HEK293 (cell line): ENCODE data around the gene XYLT2.
A peak's percentile ranks its signal among the peaks of the same experiment; 100 is the strongest.

Experiments used
- CTCF ChIA-PET: fragments of 350-600 bp; formaldehyde crosslinking; extraction: SDS; loops from one replicate; lab custom pipeline; 2021; ENCODE audit warnings: antibody characterized with exemption; lab: Yijun Ruan, JAX
- POLR2A ChIA-PET: fragments of 300-600 bp; formaldehyde crosslinking; extraction: SDS; loops from one replicate; lab custom pipeline; 2020; ENCODE audit warnings: antibody characterized with exemption, inconsistent platforms; lab: Yijun Ruan, JAX
- H3K27ac ChIP-seq: fragments of 200-500 bp; sonication (Bioruptor generic); 2 replicates; pipeline ENCODE4 v1.5.1; 2014; ENCODE audit warnings: low read depth, low read length, control low read depth, inconsistent platforms; ENCODE audit errors: extremely low read depth
- H3K36me3 ChIP-seq, 2 experiments: fragments of 200-500 bp in 1 of 2; sonication (Bioruptor generic) in 1 of 2; 1 replicate in 1 of 2; 2 replicates in 1 of 2; pipeline ENCODE4 v1.5.1; 2014 to 2017; ENCODE audit warnings: inconsistent platforms in 2 of 2, low read length in 2 of 2; ENCODE audit not compliant: control insufficient read depth in 2 of 2, insufficient read depth in 1 of 2
- H3K4me1 ChIP-seq: fragments of 200-500 bp; sonication (Bioruptor generic); 2 replicates; pipeline ENCODE4 v1.5.1; 2014; ENCODE audit warnings: mild to moderate bottlenecking, low read length, inconsistent platforms; ENCODE audit not compliant: control insufficient read depth, insufficient read depth
- H3K4me3 ChIP-seq: 2 replicates; pipeline ENCODE4 v1.5.1; 2011; ENCODE audit warnings: low read depth, mild to moderate bottlenecking, control low read depth, low read length, moderate library complexity
- H3K9me3 ChIP-seq: fragments of 200-500 bp; sonication (Bioruptor generic); 2 replicates; pipeline ENCODE4 v1.5.1; 2014; ENCODE audit warnings: low read depth, low read length, inconsistent platforms; ENCODE audit not compliant: control insufficient read depth, insufficient read depth
- AEBP2 ChIP-seq: fragments of 450-650 bp; formaldehyde crosslinking; IDR thresholded peaks from 2 replicates; pipeline ENCODE4 v1.5.1; 2016; ENCODE audit warnings: missing biosample characterization, missing genetic modification characterization, borderline replicate concordance
- EGR2 ChIP-seq: fragments of 450-650 bp; formaldehyde crosslinking; IDR thresholded peaks from 2 replicates; pipeline ENCODE4 v1.5.1; 2016; ENCODE audit warnings: low read depth, missing biosample characterization, missing genetic modification characterization
- HOXA7 ChIP-seq: sonication (generic); formaldehyde crosslinking; IDR thresholded peaks from 2 replicates; pipeline ENCODE4 v1.8.1; 2022; ENCODE audit warnings: missing genetic modification reagents, borderline replicate concordance
- HOXD13 ChIP-seq: sonication (generic); formaldehyde crosslinking; IDR thresholded peaks from 2 replicates; pipeline ENCODE4 v1.8.0; 2022; ENCODE audit warnings: missing genetic modification reagents, borderline replicate concordance
- INSM2 ChIP-seq: fragments of 450-650 bp; formaldehyde crosslinking; IDR thresholded peaks from 2 replicates; pipeline ENCODE4 v1.5.1; 2016; ENCODE audit warnings: missing biosample characterization, missing genetic modification characterization
- YY1 ChIP-seq: fragments of 450-650 bp; formaldehyde crosslinking; IDR thresholded peaks from 2 replicates; pipeline ENCODE4 v1.5.1; 2018; ENCODE audit warnings: missing biosample characterization, missing genetic modification characterization
- ZBTB11 ChIP-seq: fragments of 450-650 bp; formaldehyde crosslinking; conservative IDR thresholded peaks from 2 replicates; pipeline ENCODE4 v1.5.1; 2016; ENCODE audit warnings: low read depth, missing biosample characterization, missing genetic modification characterization
- ZNF16 ChIP-seq: fragments of 450-650 bp; formaldehyde crosslinking; IDR thresholded peaks from 2 replicates; pipeline ENCODE4 v1.5.1; 2016; ENCODE audit warnings: low read depth, missing biosample characterization, missing genetic modification characterization
- ZNF18 ChIP-seq: fragments of 450-650 bp; formaldehyde crosslinking; IDR thresholded peaks from 2 replicates; pipeline ENCODE4 v1.5.1; 2016; ENCODE audit warnings: missing biosample characterization, missing genetic modification characterization
- ZNF214 ChIP-seq: fragments of 450-650 bp; formaldehyde crosslinking; IDR thresholded peaks from 2 replicates; pipeline ENCODE4 v1.5.1; 2017; ENCODE audit warnings: missing biosample characterization, mild to moderate bottlenecking, missing genetic modification characterization, borderline replicate concordance
- ZNF354C ChIP-seq: fragments of 450-650 bp; formaldehyde crosslinking; IDR thresholded peaks from 2 replicates; pipeline ENCODE4 v1.5.1; 2016; ENCODE audit warnings: missing biosample characterization, missing genetic modification characterization, low read depth, borderline replicate concordance
- ZNF37A ChIP-seq: fragments of 450-650 bp; IDR thresholded peaks from 2 replicates; pipeline ENCODE4 v1.5.1; 2018; ENCODE audit warnings: missing biosample characterization, missing genetic modification characterization
- ZNF426 ChIP-seq: fragments of 450-650 bp; formaldehyde crosslinking; IDR thresholded peaks from 2 replicates; pipeline ENCODE4 v1.5.1; 2017; ENCODE audit warnings: missing biosample characterization, missing genetic modification characterization, mild to moderate bottlenecking, inconsistent platforms, moderate library complexity
- ZNF580 ChIP-seq: fragments of 450-650 bp; formaldehyde crosslinking; IDR thresholded peaks from 2 replicates; pipeline ENCODE4 v1.5.1; 2016; ENCODE audit warnings: missing biosample characterization, missing genetic modification characterization
- ZNF658 ChIP-seq: fragments of 450-650 bp; formaldehyde crosslinking; IDR thresholded peaks from 2 replicates; pipeline ENCODE4; 2016; ENCODE audit warnings: missing biosample characterization, missing genetic modification characterization
- ZNF670 ChIP-seq: fragments of 450-650 bp; formaldehyde crosslinking; IDR thresholded peaks from 2 replicates; pipeline ENCODE4 v1.5.1; 2016; ENCODE audit warnings: missing biosample characterization, missing genetic modification characterization, low read depth
- ZSCAN16 ChIP-seq: fragments of 450-650 bp; formaldehyde crosslinking; IDR thresholded peaks from 2 replicates; pipeline ENCODE4 v1.5.1; 2016; ENCODE audit warnings: missing biosample characterization, missing genetic modification characterization
- ZSCAN30 ChIP-seq: fragments of 450-650 bp; IDR thresholded peaks from 2 replicates; pipeline ENCODE4 v1.5.1; 2018; ENCODE audit warnings: missing biosample characterization, mild to moderate bottlenecking, missing genetic modification characterization, moderate library complexity

XYLT2 gene

DNA sequence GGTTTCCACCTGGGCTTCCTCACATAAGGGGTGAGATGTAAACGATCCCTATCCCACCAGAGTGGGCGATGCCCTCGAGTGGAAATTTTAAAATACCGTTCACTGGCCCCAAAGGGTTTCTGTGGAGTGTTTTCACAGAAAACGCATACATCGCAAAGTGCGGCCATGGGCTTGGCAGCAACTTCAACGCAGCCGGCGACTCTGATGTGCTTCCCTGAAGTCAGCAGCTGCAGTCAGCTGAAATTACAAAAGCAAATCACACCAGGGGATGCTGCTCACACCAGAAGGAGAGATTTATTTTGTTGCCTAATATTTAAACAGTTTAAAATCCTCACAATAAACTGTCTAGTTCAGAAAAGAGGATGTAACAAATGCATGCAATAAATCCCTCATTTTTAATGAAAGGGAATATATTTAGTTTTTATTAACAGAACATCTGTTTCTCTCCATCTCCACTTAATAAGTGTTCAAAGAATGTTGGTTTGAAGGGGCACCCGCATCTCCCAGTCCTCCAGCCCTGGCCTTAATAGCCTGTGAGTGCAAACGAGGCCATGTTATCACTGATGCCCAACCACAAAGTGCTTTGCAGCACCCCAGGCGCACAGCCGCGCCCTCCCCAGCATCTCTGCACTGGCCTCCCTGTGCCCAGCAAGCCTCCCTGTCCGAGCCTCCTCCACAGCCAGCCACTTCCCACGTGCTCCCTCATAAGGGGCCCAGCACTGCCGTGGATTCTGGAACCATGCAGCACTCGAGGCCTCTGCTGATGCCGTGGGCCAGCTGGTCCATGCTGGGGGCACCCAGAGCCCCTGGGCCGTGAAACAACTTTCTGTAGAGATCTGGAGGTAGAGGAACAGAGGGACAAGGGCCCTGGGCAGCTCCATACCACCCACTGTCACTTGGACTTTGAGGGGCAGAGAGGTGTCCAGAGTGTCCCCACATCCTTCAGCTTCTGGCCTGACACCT is 17.3 kb upstream of the XYLT2 start:
- ChIA-PET POLR2A (no interaction called here), CTCF (interaction anchor here (0.6 to 1.0 kb wide), 3 partner anchors 9 to 121 kb away, joined by 3 to 5 read pairs (median 3); no protein-coding TSS in a partner anchor)

GRCh38 chr17:50329716-50330115 is 16.2 kb upstream of the XYLT2 start:
- POLR2A ChIA-PET, result no interaction called here
- Histone ChIP-seq H3K9me3 (no peaks in the 10 kb centered on the region), H3K4me1 (no peaks in the 10 kb centered on the region), H3K4me3 (no peak overlapping the region), H3K36me3 (no peaks in the 10 kb centered on the region), H3K27ac (no peak overlapping the region)
- TF ChIP-seq EGR2 (tag by site-specific recombination) (0 out of 2 replicates have a peak, but pooled peaks have one; percentile 22), ZNF670 (tag by site-specific recombination) (no peak), HOXA7 (no peak), ZNF580 (tag by site-specific recombination) (no peak), HOXD13 (CRISPR knock-in tag) (no peak), ZNF214 (tag by site-specific recombination) (no peak), ZSCAN30 (tag by site-specific recombination) (no peak), YY1 (no peak)
- CTCF ChIA-PET, result interaction anchor here (1.0 kb wide), 1 partner anchor 10 kb away, joined by 3 read pairs; no protein-coding TSS in a partner anchor

More for the DNA sequence above, 17.3 kb upstream of the XYLT2 start:
- Histone ChIP-seq H3K9me3 (no peaks in the 10 kb centered on the region), H3K27ac (no peak overlapping the region), H3K4me1 (no peaks in the 10 kb centered on the region), H3K4me3 (no peak overlapping the region), H3K36me3 (no peaks in the 10 kb centered on the region)
- TF ChIP-seq ZNF18 (tag by site-specific recombination) (0 out of 2 replicates have a peak, but pooled peaks have one; percentile 55), ZNF658 (tag by site-specific recombination) (no peak)

GRCh38 chr17:50330151-50330775 is 15.7 kb upstream of the XYLT2 start:
- ChIA-PET POLR2A (interaction anchor here (1.1 kb wide), 1 partner anchor 149 kb away, joined by 3 read pairs; no protein-coding TSS in a partner anchor), CTCF (interaction anchor here (1.2 kb wide), 1 partner anchor 11 kb away, joined by 3 read pairs; no protein-coding TSS in a partner anchor)
- Histone ChIP-seq H3K9me3 (no peaks in the 10 kb centered on the region), H3K4me1 (no peaks in the 10 kb centered on the region), H3K36me3 (no peaks in the 10 kb centered on the region), H3K4me3 (no peak overlapping the region), H3K27ac (no peak overlapping the region)
- no peak for TF ChIP-seq ZNF354C
- no peak for TF ChIP-seq ZSCAN16 (tag by site-specific recombination)
- no peak for TF ChIP-seq AEBP2 (tag by site-specific recombination)
- no peak for TF ChIP-seq ZNF16 (tag by site-specific recombination)
- no peak for TF ChIP-seq ZNF426
- no peak for TF ChIP-seq INSM2
- TF ChIP-seq ZBTB11 (tag by site-specific recombination), result no peak
- no peak for TF ChIP-seq ZNF37A
